ENCODE data around the gene TRIO. TPM values are rescaled to one million over a fixed set of nuclear protein-coding genes. Genes with fewer than 3 reads are reported as not detected.
A peak's percentile ranks its signal among the peaks of the same experiment; 100 is the strongest.

Gene TRIO
- polyA plus RNA-seq, 3 donors = 1.7 to 45.8 (median 2.1) TPM

DNA sequence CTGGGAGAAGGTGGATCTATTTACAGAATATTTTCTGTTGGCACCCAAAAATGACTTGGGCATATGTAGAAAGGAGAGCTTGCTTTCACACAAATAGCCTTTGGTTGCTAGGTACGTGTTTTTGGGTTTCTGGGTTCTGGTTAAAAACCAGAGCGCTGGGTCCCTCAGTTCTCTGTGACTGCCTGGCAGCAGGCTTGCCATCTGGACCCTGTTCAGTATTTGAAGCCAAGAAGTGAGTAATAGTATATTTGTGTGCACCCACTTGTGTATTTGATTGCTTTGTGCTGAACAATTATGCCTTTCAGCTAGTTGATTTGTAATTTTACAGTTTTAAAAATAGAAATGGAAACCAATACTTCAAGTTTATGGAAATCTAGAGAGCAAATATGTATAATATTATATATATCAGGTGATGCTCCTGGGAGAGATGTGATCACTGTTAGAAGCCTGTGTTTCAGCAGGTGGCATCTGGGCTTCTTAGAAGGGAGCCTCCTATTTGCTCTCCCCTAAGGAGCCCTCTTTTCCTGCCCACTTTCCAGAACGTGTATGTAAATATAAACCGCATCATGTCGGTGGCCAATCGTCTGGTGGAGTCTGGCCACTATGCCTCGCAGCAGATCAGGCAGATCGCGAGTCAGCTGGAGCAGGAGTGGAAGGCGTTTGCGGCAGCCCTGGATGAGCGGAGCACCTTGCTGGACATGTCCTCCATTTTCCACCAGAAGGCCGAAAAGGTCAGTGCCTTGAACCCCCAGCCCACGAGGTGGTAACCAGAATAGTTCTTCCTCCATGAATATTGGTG is 153.6 kb downstream of the TRIO start:
- H3K9me3 ChIP-seq (replicated peaks in 1 of 2; ENCODE audit: control insufficient read depth in 1 of 2, insufficient read depth in 1 of 2, low read length in 2 of 2) = no peaks in the 10 kb centered on the region
- no peaks in the 10 kb centered on the region for H3K4me1 ChIP-seq (ENCODE audit: control insufficient read depth in 1 of 2, insufficient read depth in 2 of 2, low read length in 2 of 2)
- H3K27me3 ChIP-seq (ENCODE audit: control insufficient read depth in 2 of 2, insufficient read depth in 2 of 2, low read length in 2 of 2) = no peaks in the 10 kb centered on the region
- H2AFZ ChIP-seq (ENCODE audit: insufficient read depth, low read depth, low read length, poor library complexity, severe bottlenecking) = no peak overlapping the region
- peaks cover 54 to 66% of the 10 kb centered on the region in 2 donors for H3K36me3 Mint-ChIP-seq
- no peak for DNase-seq
- H3K79me2 ChIP-seq (ENCODE audit: insufficient read depth, low read length) = no peaks in the 10 kb centered on the region
- no peak overlapping the region for H3K9ac ChIP-seq (ENCODE audit: insufficient read depth, low read length, poor library complexity, severe bottlenecking)
- no peak overlapping the region for H3K4me3 Mint-ChIP-seq
- WGBS (ENCODE audit: insufficient coverage) = 94% methylated on average over 12 of the region's 14 CpGs
- H3K27ac ChIP-seq (ENCODE audit: low read depth in 1 of 2, low read length in 2 of 2) = no peak overlapping the region
- H3K9me3 Mint-ChIP-seq = no peaks in the 10 kb centered on the region
- H3K4me2 ChIP-seq (replicated peaks; ENCODE audit: extremely low read depth, low read length, poor library complexity, severe bottlenecking) = no peak overlapping the region
- no peaks in the 10 kb centered on the region for H4K20me1 ChIP-seq (ENCODE audit: insufficient read depth, low read length)
- no peak overlapping the region for H3K4me3 ChIP-seq (replicated peaks in 1 of 3; ENCODE audit: low read depth in 2 of 3, low read length in 3 of 3)
- peaks cover 44 to 95% of the 10 kb centered on the region in 2 donors for H3K36me3 ChIP-seq (replicated peaks in 1 of 2; ENCODE audit: control insufficient read depth in 1 of 2, insufficient read depth in 2 of 2, low read length in 2 of 2)
- no peaks in the 10 kb centered on the region for H3K27me3 Mint-ChIP-seq (ENCODE audit: low read depth in 3 of 3)
- TF ChIP-seq, protein P1, sequence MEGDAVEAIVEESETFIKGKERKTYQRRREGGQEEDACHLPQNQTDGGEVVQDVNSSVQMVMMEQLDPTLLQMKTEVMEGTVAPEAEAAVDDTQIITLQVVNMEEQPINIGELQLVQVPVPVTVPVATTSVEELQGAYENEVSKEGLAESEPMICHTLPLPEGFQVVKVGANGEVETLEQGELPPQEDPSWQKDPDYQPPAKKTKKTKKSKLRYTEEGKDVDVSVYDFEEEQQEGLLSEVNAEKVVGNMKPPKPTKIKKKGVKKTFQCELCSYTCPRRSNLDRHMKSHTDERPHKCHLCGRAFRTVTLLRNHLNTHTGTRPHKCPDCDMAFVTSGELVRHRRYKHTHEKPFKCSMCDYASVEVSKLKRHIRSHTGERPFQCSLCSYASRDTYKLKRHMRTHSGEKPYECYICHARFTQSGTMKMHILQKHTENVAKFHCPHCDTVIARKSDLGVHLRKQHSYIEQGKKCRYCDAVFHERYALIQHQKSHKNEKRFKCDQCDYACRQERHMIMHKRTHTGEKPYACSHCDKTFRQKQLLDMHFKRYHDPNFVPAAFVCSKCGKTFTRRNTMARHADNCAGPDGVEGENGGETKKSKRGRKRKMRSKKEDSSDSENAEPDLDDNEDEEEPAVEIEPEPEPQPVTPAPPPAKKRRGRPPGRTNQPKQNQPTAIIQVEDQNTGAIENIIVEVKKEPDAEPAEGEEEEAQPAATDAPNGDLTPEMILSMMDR (IDR thresholded peaks at IDR 0.05) = no peak
- peak overlapping the region in 2 of 7 donors; percentile 37 to 76 for H3K27ac Mint-ChIP-seq
- intact Hi-C loops (cut with micrococcal nuclease) = no loop called here
- peaks cover 4% of the 10 kb centered on the region for H3K4me1 Mint-ChIP-seq

DNA sequence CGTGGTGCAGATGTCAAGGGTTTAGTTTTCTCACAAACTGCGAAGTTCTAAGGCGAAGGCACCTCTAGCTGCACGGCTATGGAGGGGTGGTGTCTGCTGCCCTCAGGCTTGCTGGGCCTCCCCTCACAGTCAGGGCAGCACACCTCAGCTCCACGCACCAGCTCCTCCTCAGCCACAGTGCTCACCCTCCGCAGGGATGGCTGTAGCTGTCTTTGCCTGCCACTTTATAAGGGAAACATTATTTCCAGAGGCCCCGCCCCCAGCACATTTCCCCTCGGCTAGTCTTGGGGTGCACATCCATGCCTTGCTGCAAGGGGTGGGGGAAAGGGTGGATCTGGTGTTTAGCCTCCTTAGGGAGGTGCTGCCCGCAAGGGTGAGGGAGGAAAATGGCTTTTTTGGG is 154.6 kb downstream of the TRIO start:
- Histone ChIP-seq H3K79me2 (ENCODE audit: insufficient read depth, low read length) (no peaks in the 10 kb centered on the region), H4K20me1 (ENCODE audit: insufficient read depth, low read length) (no peaks in the 10 kb centered on the region), H3K36me3 (replicated peaks in 1 of 2; ENCODE audit: control insufficient read depth in 1 of 2, insufficient read depth in 2 of 2, low read length in 2 of 2) (peaks cover 41 to 95% of the 10 kb centered on the region in 2 donors), H2AFZ (ENCODE audit: insufficient read depth, low read depth, low read length, poor library complexity, severe bottlenecking) (no peak overlapping the region), H3K27ac (ENCODE audit: low read depth in 1 of 2, low read length in 2 of 2) (no peak overlapping the region), H3K4me2 (replicated peaks; ENCODE audit: extremely low read depth, low read length, poor library complexity, severe bottlenecking) (no peak overlapping the region), H3K4me3 (replicated peaks in 1 of 3; ENCODE audit: low read depth in 2 of 3, low read length in 3 of 3) (no peak overlapping the region), H3K27me3 (ENCODE audit: control insufficient read depth in 2 of 2, insufficient read depth in 2 of 2, low read length in 2 of 2) (no peaks in the 10 kb centered on the region), H3K9ac (ENCODE audit: insufficient read depth, low read length, poor library complexity, severe bottlenecking) (no peak overlapping the region), H3K4me1 (ENCODE audit: control insufficient read depth in 1 of 2, insufficient read depth in 2 of 2, low read length in 2 of 2) (no peaks in the 10 kb centered on the region), H3K9me3 (replicated peaks in 1 of 2; ENCODE audit: control insufficient read depth in 1 of 2, insufficient read depth in 1 of 2, low read length in 2 of 2) (no peaks in the 10 kb centered on the region)
- H3K9me3 Mint-ChIP-seq = no peaks in the 10 kb centered on the region
- 87% methylated on average over 2 of the region's 9 CpGs for WGBS (ENCODE audit: insufficient coverage)
- TF ChIP-seq, protein P1 (IDR thresholded peaks at IDR 0.05) = no peak
- no peak for DNase-seq
- intact Hi-C loops (cut with micrococcal nuclease) = no loop called here
- H3K36me3 Mint-ChIP-seq = peaks cover 54 to 62% of the 10 kb centered on the region in 2 donors
- no peak overlapping the region for H3K27ac Mint-ChIP-seq
- no peak overlapping the region for H3K4me3 Mint-ChIP-seq
- peaks cover 4% of the 10 kb centered on the region for H3K4me1 Mint-ChIP-seq
- no peaks in the 10 kb centered on the region for H3K27me3 Mint-ChIP-seq (ENCODE audit: low read depth in 3 of 3)

Data from CD14-positive monocyte (primary cell).